Measurements from ENCODE around the gene FES.

GRCh38 chr15:90914305-90915080 lies 30.2 kb downstream of the FES start:
- TF ChIP-seq EZH2 (IDR thresholded peaks at IDR 0.05; ENCODE audit: borderline replicate concordance, low read depth, low read length, severe bottlenecking): no peak
- no peak for TF ChIP-seq CTCF (IDR thresholded peaks at IDR 0.05; ENCODE audit: borderline replicate concordance, extremely low read depth, low read length, poor library complexity, severe bottlenecking)
